ENCODE results near the gene KRT82. TPM values are rescaled to one million over a fixed set of nuclear protein-coding genes. Genes with fewer than 3 reads are reported as not detected.
"Not testable (repeated sequence)": the region's sequence is repeated elsewhere in the genome, so short reads cannot be mapped to it uniquely, and the experiment has no call there.

KRT82 gene
- total and polyA plus RNA-seq, 4 donors: not detected

DNA sequence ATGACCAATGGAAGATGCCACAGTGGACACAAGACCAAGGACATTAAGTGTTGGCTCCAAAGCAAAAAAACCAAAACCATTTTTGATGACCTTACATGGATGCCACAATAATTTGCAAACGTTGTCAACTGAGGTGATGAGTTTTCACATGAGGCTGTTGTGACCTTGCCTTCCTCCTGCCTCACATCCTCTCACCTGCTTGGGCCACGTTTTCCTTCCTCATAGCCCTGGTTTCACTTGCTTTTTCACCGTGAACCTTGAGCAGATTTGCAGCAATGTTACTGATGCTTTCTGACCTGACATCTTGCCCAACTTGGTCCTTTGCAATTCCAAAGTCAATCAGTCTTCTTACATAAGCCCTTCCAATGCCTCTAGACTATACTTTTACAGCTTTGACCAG is 42.1 kb upstream of the KRT82 start:
- no peak overlapping the region for H3K9ac ChIP-seq (ENCODE audit: low read depth in 1 of 2, low read length in 2 of 2)
- no peak overlapping the region for H3K4me3 ChIP-seq (ENCODE audit: low read depth in 1 of 3, low read length in 3 of 3)
- H3K27ac ChIP-seq (ENCODE audit: low read depth in 1 of 2, low read length in 2 of 2): no peak overlapping the region
- H3K27me3 ChIP-seq (ENCODE audit: control insufficient read depth in 4 of 4, insufficient read depth in 4 of 4, low read length in 3 of 4): peaks cover 0 to 2% (median 0%) of the 10 kb centered on the region in 4 donors
- DNase-seq (ENCODE audit: low spot score): no peak
- H3K36me3 ChIP-seq (ENCODE audit: control insufficient read depth in 4 of 4, insufficient read depth in 3 of 4, low read depth in 1 of 4, low read length in 3 of 4): no peaks in the 10 kb centered on the region
- WGBS: 51% methylated on average over 3 of the region's 3 CpGs
- H3K4me1 ChIP-seq (ENCODE audit: control insufficient read depth in 4 of 4, insufficient read depth in 4 of 4, low read length in 3 of 4): no peaks in the 10 kb centered on the region
- no peak for TF ChIP-seq TAF1 (conservative IDR thresholded peaks at IDR 0.05)
- TF ChIP-seq, protein P1, sequence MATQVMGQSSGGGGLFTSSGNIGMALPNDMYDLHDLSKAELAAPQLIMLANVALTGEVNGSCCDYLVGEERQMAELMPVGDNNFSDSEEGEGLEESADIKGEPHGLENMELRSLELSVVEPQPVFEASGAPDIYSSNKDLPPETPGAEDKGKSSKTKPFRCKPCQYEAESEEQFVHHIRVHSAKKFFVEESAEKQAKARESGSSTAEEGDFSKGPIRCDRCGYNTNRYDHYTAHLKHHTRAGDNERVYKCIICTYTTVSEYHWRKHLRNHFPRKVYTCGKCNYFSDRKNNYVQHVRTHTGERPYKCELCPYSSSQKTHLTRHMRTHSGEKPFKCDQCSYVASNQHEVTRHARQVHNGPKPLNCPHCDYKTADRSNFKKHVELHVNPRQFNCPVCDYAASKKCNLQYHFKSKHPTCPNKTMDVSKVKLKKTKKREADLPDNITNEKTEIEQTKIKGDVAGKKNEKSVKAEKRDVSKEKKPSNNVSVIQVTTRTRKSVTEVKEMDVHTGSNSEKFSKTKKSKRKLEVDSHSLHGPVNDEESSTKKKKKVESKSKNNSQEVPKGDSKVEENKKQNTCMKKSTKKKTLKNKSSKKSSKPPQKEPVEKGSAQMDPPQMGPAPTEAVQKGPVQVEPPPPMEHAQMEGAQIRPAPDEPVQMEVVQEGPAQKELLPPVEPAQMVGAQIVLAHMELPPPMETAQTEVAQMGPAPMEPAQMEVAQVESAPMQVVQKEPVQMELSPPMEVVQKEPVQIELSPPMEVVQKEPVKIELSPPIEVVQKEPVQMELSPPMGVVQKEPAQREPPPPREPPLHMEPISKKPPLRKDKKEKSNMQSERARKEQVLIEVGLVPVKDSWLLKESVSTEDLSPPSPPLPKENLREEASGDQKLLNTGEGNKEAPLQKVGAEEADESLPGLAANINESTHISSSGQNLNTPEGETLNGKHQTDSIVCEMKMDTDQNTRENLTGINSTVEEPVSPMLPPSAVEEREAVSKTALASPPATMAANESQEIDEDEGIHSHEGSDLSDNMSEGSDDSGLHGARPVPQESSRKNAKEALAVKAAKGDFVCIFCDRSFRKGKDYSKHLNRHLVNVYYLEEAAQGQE (IDR thresholded peaks at IDR 0.05): no peak
- TF ChIP-seq RXRA (IDR thresholded peaks at IDR 0.05): no peak
- no peak for TF ChIP-seq JUND (IDR thresholded peaks at IDR 0.05)
- TF ChIP-seq, protein P2, sequence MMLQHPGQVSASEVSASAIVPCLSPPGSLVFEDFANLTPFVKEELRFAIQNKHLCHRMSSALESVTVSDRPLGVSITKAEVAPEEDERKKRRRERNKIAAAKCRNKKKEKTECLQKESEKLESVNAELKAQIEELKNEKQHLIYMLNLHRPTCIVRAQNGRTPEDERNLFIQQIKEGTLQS (IDR thresholded peaks at IDR 0.05): no peak
- no peaks in the 10 kb centered on the region for H3K9me3 ChIP-seq (ENCODE audit: control insufficient read depth in 4 of 4, low read length in 3 of 4)

DNA sequence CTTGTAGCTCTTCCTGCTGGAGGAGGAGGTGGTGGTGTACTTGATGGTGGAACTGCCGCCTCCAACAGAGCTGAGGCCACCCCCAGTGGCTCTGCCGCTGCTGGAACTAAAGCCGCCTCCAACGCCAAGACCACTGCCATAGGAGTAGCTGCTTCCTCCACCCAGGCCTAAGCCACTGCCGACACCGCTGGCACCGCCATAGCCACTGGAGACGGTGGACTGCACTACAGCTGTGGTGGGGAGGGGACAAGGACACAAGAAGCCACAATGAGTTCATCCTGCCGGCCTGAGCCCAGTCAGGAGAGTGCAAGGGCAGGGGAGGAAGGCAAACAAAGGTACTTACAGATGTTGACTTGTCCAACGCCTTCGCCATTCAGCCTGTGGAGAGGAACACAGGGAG is 41.1 kb upstream of the KRT82 start:
- WGBS: 93% methylated on average over 11 of the region's 11 CpGs
- DNase-seq (ENCODE audit: low spot score); H3K9me3 ChIP-seq (ENCODE audit: control insufficient read depth in 4 of 4, low read length in 3 of 4); H3K4me3 ChIP-seq (ENCODE audit: low read depth in 1 of 3, low read length in 3 of 3); H3K27ac ChIP-seq (ENCODE audit: low read depth in 1 of 2, low read length in 2 of 2); H3K36me3 ChIP-seq (ENCODE audit: control insufficient read depth in 4 of 4, insufficient read depth in 3 of 4, low read depth in 1 of 4, low read length in 3 of 4); H3K4me1 ChIP-seq (ENCODE audit: control insufficient read depth in 4 of 4, insufficient read depth in 4 of 4, low read length in 3 of 4); H3K27me3 ChIP-seq (ENCODE audit: control insufficient read depth in 4 of 4, insufficient read depth in 4 of 4, low read length in 3 of 4); H3K9ac ChIP-seq (ENCODE audit: low read depth in 1 of 2, low read length in 2 of 2): not testable (repeated sequence)

DNA sequence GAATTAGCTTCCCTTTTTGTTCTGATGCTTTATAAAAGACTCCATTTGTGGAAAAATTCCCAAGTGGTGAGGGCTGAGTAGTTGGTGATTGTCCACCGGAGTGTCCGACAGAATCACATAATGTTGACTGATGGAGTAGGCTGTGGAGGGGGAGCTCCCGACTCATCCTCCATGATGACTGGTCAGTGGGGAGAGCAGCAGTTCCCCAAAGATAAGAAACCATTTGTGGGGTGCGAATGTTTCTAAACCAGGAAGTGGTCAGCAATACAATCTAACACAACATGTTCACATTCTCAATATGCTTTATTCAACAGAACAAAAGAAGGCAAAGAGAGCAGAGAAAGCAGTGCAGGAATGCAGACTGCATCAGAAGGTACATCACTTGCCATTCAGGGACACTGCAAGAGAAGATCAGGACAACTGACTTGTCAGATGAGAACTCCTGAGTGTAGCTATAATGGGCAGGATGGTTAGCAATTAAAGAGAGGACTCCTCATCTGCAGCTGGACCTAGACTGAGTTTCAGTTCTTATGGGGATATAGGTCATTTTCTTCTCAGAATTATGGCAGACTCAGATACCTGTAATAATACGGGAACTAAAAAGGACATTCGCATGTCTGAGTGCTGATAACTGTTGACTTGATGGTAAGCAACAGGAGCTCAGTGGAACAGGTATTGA is 40.4 kb upstream of the KRT82 start:
- no peaks in the 10 kb centered on the region for H3K9me3 ChIP-seq (ENCODE audit: control insufficient read depth in 4 of 4, low read length in 3 of 4)
- H3K4me3 ChIP-seq (ENCODE audit: low read depth in 1 of 3, low read length in 3 of 3): no peak overlapping the region
- no peak for TF ChIP-seq YY1 (IDR thresholded peaks at IDR 0.05)
- TF ChIP-seq, protein P3, sequence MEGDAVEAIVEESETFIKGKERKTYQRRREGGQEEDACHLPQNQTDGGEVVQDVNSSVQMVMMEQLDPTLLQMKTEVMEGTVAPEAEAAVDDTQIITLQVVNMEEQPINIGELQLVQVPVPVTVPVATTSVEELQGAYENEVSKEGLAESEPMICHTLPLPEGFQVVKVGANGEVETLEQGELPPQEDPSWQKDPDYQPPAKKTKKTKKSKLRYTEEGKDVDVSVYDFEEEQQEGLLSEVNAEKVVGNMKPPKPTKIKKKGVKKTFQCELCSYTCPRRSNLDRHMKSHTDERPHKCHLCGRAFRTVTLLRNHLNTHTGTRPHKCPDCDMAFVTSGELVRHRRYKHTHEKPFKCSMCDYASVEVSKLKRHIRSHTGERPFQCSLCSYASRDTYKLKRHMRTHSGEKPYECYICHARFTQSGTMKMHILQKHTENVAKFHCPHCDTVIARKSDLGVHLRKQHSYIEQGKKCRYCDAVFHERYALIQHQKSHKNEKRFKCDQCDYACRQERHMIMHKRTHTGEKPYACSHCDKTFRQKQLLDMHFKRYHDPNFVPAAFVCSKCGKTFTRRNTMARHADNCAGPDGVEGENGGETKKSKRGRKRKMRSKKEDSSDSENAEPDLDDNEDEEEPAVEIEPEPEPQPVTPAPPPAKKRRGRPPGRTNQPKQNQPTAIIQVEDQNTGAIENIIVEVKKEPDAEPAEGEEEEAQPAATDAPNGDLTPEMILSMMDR (IDR thresholded peaks at IDR 0.05; ENCODE audit: low read depth, low read length, missing input control): no peak
- no peak for TF ChIP-seq EGR1 (IDR thresholded peaks at IDR 0.05; ENCODE audit: low read depth in 2 of 2)
- TF ChIP-seq, protein P4, sequence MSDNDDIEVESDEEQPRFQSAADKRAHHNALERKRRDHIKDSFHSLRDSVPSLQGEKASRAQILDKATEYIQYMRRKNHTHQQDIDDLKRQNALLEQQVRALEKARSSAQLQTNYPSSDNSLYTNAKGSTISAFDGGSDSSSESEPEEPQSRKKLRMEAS (IDR thresholded peaks at IDR 0.05): no peak
- no peak for TF ChIP-seq JUND (IDR thresholded peaks at IDR 0.05)
- TF ChIP-seq GABPA (IDR thresholded peaks at IDR 0.05 in 1 of 2, conservative IDR thresholded peaks at IDR 0.05 in 1 of 2): no peak
- no peak for TF ChIP-seq NR2F2 (IDR thresholded peaks at IDR 0.05)
- TF ChIP-seq RXRA (IDR thresholded peaks at IDR 0.05): no peak
- TF ChIP-seq RAD21 (IDR thresholded peaks at IDR 0.05): no peak
- H3K4me1 ChIP-seq (ENCODE audit: control insufficient read depth in 4 of 4, insufficient read depth in 4 of 4, low read length in 3 of 4): no peaks in the 10 kb centered on the region
- H3K36me3 ChIP-seq (ENCODE audit: control insufficient read depth in 4 of 4, insufficient read depth in 3 of 4, low read depth in 1 of 4, low read length in 3 of 4): no peaks in the 10 kb centered on the region
- H3K27me3 ChIP-seq (ENCODE audit: control insufficient read depth in 4 of 4, insufficient read depth in 4 of 4, low read length in 3 of 4): peaks cover 0 to 2% (median 0%) of the 10 kb centered on the region in 4 donors
- no peak overlapping the region for H3K27ac ChIP-seq (ENCODE audit: low read depth in 1 of 2, low read length in 2 of 2)
- 87% methylated on average over 6 of the region's 6 CpGs for WGBS
- no peak overlapping the region for H3K9ac ChIP-seq (ENCODE audit: low read depth in 1 of 2, low read length in 2 of 2)
- DNase-seq (ENCODE audit: low spot score): no peak

All from liver (tissue), 9 donors.